GM21447 (cell line): ENCODE measurements around the gene MAVS.

Experiments
- ATAC-seq: cut with Tn5 transposase; IDR thresholded peaks from one replicate; pipeline ENCODE4 v1.9.1; 2021; ENCODE audit not compliant: unreplicated experiment

MAVS gene

DNA sequence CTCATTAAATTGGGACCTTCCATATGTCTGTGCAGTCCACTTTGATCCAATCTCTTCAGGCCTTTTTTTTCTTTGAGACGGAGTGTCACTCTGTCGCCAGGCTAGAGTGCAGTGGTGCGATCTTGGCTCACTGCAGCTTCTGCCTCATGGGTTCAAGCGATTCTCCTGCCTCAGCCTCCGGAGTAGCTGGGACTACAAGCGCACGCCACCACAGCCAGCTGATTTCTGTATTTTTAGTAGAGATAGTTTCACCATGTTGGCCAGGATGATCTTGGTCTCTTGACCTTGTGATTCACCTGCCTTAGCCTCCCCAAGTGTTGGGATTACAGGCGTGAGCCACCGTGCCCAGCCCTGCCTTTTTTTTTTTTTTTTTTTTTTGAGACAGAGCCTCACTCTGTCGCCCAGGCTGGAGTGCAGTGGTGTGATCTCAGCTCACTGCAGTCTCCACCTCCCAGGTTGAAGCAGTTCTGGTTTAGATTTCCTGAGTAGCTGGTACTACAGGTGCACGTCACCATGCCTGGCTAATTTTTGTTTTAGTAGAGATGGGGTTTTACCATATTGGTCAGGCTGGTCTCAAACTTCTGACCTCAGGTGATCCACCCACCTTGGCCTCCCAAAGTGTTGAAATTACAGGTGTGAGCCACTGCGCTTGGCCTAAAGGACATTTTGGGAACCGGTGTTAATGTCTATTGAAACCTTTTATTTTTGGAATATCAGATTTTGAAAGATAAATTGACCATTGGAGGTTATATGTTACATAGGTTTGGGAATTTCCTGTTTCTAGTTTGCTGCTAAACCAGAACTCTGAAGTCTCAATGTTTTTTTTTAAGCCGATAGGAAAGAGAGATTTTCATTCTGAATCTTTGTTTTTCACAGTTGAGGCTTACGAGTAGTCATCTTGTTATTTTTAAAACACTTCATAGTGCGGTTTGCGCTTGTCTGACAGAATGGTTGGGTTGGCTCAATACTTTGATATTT is 60.4 kb downstream of the MAVS start:
- peak; percentile 89 for ATAC-seq

DNA sequence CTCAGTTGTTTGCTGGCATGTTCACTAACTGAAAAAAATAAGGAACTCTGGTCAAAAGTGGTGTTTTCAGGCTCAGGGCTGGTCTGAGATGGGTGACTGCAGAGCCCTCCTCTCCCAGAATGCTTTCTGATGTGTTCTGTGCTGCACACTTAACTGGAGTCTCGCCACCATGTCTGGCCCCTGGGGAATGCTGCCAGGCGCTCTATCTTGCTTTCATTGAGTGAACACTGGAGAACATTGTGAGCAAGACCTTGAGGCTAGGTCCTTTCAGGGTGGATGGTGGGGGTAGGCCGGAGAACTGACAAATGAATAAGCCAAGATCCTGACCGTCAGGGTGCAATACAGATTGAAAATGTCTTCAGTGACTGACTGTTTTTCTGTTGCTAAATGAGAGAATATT is 62.0 kb downstream of the MAVS start:
- no peak for ATAC-seq

DNA sequence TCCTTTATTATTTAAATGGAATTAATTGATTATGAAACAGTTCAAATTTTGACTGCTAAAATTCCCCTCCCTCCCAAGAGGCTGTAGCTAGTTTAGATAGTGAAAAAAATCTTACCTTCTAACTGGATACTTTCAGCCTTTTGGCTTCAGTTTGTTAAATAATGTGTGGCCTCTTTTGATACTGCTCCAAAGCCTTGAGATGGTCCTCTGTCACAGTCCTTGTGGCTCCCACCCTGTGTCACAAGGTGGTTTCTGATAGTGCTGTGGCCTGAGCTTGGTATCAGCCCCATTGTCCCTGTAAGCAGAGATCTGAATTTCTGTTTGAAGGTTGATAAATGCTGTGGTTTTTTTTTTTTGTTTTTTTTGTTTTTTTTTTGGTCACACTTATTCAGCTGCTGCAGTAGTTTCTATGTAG is 63.3 kb downstream of the MAVS start:
- ATAC-seq, result no peak

DNA sequence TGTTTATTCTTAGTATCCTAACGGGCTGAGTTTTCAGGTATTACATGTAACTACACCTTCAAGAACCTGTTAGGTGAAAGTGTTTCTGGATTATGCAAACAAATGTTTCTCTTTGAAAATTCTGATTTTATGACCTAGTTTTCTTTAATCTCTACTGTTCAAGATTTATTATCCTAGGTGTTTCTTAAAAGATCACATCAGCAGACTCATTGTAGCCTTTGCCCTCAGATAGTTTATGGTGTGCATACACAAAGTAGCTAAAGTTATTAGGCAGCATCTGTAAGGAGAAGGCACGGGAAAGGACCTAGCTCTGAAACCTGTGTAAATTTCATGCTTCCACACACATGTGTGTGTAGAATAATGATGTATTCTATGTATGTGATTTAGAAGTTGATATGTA is 64.2 kb downstream of the MAVS start:
- no peak for ATAC-seq

DNA sequence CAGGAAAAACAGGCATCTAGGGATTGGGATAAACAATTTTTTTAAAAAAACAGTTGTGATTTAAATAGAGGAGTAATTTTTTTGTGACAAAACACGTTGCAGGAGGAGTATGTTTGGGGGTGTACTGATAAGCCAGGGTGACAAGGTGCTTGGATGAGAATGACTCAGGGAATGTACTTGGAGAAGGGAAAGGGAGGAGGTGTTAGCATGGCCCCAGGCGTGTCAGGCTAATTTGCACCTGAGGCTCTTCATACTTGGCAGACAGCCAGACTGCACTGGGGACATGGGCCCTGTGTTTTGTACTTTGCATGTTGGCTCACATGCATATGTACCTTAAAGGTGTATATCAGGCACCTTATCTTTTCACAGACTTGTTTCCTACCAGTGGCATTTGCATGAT is 65.3 kb downstream of the MAVS start:
- ATAC-seq, result no peak

DNA sequence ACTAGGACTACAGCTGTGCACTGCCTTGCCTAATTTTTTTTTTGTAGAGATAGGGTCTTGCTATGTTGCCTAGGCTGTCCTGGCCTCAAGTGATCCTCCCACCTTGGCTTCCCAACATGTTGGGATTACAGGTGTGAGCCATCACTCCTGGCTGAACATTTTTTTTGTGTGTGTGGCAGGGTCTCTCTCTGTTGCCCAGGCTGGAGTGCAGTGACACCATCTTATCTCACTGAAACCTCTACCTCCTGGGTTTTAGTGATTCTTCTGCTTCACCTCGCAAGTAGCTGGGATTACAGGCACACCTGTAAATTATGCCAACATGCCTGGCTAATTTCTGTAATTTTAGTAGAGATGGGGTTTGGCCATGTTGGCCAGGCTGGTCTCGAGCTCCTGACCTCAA is 67.8 kb downstream of the MAVS start:
- ATAC-seq, result no peak

DNA sequence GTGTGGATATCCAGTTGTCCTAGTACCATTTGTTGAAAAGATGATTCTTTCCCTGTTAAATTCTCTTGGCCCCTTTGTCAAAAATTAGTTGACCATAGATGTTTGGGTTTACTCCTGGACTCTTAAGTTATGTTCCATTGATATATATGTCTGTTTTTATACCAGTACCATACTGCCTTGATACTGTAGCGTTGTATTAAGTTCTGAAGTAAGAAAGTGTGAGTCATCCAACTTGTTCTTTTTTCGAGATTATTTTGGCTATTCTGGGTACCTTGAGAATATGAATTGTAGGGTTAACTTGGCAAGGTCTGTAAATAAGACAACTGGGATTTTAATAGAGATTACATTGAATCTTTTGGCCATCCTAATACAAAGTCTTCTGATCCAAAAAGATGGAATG is 69.1 kb downstream of the MAVS start:
- no peak for ATAC-seq

DNA sequence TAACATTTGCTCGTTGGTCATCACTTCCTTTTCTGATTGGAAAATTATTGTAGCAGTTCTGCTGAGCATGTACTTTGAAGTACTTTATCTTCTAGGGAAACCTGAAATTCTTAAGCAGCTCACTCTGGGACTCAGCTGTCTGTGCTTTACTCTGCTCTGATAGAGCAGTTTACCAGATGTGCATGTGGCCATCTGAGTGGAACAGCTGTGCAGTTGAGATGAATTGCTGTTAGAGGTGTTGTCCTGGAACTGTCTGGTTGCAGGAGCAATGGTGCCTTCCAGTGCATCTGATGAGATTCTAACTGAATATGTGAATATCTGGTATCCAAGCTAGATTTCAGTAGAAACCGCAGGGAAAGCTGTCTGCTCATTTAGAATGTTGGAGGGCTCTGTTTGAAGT is 69.7 kb downstream of the MAVS start:
- no peak for ATAC-seq

DNA sequence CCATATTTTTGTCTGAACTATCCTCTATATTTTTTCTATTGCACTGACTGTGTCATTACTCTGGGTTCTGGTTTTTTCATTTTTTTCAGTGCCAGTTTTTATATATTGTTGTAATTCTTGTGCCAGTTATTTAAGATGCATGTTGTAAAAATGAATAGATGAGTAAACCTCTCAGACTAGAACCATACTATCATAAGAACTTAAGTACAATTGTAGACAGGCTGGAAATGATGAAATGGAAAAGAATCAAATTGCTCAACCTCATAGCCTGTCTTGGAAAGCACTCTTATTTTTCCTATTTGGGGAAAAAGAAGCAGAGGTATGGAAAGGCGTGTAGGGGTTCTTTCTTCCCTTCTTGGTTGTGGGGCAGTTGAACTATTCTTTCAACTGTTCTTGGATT is 72.7 kb downstream of the MAVS start:
- no peak for ATAC-seq

DNA sequence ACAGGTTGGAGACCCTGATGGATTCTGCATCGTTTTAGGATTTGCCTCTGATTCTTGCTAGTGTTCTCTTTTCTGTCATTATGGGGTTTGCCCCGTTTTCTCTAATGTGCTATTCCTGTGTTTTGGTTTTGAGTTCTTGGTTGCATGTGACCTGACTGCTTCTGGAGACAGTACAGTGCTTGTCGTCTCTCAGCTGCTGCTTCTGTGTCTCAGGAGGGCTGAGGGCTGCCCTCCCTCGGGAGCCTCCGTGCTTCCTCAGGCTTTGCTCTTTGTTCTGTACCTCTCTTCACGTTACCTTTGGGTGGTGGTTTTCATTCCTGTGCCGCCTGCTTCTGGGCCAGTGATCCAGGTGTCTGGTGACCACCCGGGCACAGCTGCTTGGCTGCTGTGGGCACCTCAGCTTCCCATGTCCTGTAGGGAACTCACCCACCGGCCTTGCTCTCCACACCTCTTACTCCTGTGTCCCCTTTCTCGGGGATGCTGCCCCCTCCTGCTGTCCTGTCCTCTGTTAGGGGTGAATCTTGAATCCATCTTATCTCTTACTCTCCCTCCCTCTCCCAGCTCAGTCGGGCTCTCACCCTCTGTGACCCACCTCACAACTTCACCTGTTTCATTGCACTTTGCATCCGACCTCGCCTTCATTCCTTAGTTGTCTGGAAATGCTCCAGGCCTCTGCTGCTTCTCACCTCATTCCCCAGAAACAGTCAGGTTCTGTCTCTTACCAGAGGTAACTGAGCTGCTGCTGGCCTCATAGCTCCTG is 75.8 kb downstream of the MAVS start:
- no peak for ATAC-seq

DNA sequence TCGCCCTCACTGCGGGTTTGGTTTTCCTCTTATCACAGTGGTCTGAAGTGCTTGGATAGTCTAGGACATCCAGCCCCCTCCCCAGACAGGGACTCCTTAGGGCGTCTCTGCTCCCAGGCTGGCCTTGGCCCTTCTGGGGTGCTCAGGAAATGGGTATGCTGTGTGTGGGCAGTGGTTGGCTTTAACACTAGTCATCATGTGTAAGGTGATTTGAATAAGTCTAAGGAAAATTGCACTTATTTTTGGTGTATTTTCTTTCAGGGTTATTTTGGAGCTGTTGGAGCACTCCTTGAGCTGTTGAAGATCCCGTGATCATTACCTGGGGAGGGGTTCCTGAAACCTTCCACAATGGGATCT is 76.3 kb downstream of the MAVS start:
- no peak for ATAC-seq

DNA sequence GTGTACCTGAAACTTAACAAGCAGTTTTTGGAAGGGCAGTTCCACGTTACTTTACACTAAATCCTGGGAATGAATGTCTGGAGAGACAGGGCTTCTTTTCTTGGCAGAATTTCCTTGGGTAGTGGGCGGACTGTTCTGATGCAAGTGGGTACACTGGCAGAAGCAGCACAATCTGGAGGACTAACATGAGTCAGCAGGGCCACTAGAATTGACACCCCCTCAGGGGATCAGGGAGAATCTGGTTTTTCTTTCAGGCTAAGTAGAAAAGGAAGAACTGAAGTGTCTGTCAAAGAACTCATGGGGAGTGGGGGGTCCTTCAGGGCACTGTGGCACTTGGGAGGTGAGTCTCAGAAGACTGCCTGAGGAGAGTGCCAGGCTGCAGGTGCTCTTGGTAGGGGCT is 77.2 kb downstream of the MAVS start:
- ATAC-seq, result no peak

DNA sequence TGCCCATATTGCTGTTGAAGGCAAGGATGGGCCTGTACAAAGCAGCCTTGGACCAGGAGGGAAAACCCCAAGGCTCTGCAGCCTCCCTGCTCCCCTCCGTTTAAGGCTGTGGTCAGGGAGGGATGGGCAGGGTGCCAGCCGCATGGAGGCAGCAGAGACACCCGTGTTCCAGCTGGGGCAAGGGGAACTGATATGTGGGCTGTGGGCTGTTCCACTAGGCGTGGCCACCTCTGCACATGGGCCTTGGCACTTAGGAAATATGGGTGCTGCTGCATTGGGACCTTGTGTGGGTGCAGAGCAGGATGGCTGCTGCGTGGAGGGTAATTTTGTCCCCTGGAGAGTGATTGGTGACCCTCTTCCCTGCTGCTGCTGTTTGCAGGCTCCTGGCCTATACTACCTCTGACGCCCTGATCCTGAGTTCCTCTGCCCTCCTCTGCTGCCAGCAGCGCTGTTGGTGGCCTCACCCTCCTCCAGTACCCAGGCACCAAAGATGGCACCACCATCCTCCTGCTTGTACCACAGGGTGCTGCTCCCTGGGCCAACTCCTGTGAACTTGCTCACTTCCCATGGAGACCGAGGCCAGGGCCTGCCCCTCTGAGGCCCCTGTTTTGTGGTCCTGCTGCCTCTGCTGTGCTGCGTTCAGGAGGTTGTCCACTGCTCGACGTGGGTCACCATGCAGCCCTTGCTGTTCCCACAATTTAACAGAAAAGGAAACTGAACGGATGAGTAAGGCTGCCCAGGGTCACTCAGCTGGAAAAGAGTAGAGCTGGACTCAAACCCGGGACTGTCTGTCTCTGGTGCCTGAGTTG is 77.9 kb downstream of the MAVS start:
- no peak for ATAC-seq

DNA sequence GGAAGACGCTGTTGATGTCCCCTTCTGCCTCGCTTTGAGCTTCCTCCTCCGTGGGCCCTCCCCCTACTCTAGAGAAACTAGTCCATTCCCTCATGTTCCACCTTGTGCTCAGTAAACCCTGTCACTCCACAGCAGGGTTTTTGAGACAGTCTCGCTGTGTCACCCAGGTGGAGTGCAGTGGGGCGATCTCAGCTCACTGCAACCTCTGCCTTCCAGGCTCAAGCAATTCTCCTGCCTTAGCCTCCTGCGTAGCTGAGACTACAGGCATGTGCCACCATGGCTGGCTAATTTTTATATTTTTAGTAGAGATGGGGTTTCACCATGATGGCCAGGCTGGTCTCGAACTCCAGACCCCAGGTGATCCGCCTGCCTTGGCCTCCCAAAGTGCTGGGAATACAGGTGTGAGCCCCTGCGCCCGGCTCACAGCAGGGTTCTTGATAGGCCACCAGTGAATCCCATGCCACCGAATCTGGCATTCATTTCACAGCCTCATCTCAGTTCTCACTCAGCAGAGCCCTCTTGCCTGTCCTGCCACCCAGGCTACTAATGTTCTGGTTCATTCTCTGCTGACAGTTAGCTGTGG is 78.6 kb downstream of the MAVS start:
- no peak for ATAC-seq
